NCI-H524 treated with DMSO at 0.1 percent for 48 hours (cell line): ENCODE measurements around the gene GDI1.

ENCODE experiments used
- DNase-seq: peaks from one replicate; lab custom pipeline; 2025; lab: John Stamatoyannopoulos, UW

GDI1 gene

DNA sequence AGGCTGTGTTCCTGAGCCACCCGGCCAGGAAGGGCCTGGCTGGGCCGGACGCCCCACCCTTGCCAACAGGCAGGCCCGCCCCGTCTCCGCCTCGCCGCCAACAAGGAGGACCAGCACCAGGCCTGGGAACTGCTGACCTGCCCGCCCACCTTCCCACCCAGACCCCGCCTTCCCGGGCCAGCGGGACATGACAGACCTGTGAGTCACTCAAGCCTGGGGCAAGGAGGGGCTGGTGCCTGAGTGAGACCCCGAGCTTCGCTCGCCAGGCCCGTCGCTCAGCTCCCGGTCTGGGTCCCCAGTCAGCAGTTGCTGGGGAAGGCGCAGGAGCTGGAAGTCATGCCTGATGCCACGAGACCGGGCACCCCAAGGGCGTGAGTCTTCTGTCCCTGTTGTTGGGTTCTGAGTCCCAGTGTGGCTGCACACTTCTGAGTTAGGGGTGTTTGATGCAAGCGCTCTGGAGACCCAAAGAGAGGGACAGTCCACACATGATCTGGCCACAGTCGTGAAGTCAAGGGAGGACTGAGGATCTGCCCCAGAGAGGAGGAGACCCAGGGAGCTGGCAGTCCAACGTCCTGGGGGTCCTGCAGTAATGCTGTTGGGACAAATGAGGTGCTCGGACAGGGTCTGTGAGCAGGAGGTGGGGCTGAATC, 27.6 kb upstream of the GDI1 start, which contains the start of gene DNASE1L1:
Gene DNASE1L1, minus strand, starts transcription at position 33 of the 650 bp plus-strand sequence. CDS start 3,686 bp downstream, outside the sequence.
- no peak for DNase-seq

DNA sequence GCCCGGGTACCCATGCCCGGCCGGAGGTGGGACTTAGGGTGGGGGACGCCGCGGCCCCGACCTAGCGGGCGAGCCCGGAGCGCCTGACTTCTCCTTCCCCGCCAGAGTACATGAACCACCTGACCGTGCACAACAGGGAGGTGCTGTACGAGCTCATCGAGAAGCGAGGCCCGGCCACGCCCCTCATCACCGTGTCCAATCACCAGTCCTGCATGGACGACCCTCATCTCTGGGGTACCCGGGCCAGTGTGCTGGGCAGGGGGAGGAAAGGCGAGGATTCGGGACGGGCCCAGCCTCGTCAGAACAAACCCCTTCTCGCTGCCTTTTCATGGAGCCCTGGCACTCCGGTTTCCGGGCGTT, 25.0 kb upstream of the GDI1 start:
- no peak for DNase-seq

- no peak for DNase-seq
Observed at GRCh38 chrX:154412468-154412867, 24.5 kb upstream of the GDI1 start.

DNA sequence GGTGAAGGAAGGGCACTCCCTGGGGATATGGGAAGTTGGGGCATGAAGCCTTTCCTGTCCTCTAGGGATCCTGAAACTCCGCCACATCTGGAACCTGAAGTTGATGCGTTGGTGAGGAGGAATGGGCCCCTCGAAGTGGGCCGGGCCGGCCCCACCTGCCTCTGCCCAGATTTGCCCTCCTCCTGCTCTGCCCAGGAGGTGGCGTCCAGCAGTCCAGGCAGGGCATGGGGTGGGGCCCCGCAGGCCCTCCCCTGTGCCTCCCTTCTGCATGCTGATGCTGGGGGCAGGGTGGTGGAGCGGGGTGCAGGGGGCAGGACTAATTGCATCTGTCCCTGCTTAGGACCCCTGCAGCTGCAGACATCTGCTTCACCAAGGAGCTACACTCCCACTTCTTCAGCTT, 23.8 kb upstream of the GDI1 start:
- DNase-seq, result no peak

DNA sequence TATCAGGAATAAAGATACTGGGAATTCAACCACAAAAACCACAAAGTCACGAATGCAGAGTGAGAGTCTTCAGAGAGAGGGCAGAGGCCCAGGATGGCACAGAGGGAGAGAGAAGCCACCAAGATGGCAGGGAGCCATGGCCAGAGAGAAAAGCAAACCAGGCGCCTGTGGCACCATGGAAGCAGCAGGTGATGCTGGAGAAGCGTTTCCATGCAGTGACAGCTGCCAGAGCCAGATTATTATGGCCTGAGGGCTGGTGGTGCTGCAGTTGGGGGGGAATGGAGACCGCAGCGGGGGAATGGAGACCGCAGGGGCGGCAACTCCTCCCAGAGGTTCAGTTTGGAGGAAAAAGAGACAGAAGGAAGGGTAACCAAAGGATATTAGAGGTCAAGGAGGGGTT, 19.8 kb upstream of the GDI1 start:
- DNase-seq, result no peak

DNA sequence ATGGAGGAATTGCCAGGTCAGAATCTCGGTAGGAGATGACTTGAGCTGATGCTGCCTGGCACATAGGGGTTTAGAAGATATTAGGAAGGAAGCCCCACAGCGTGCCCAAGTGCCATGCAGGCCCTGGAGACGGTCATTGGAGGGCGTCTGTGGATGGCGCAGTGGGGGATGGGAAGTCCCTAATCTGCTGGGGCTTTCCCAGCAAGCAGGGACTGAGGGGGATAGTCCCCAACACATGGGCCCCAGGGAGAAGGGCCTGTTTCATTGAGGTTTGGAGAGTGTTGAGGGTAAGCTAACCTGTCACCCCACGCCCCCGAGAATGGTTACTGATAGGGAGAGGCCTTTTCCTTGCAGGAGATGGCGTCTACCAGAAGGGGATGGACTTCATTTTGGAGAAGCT, 17.8 kb upstream of the GDI1 start:
- no peak for DNase-seq

DNA sequence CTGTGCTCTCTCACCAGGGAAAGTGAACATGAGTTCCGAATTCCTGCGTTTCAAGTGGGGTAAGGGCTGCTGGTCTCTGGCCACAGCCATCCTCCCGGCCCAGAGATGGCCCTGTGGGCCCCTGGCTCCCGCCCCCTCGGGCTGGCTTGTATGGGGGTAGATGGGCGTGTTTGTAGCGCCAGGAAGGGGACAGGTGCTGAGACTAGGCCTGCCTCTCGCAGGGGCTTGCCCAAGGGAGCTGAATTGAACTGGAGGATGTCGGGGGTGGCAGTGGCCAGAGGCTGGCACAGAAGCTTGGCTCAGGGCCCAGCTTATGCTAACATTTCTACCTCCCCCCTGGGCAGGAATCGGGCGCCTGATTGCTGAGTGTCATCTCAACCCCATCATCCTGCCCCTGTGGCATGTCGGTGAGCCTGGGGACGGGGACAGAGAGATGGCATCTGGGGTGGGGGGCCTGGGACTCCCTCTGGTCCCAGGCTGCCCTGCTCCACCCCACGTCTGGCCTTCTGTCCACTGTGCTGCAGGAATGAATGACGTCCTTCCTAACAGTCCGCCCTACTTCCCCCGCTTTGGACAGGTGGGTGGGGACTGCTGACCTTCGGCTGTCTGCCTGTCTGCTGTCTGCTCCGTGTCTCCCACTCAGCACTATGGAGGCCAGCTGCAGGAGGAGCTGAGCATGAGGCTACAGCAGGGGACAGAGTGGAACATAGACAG, 17.1 kb upstream of the GDI1 start:
- no peak for DNase-seq

DNA sequence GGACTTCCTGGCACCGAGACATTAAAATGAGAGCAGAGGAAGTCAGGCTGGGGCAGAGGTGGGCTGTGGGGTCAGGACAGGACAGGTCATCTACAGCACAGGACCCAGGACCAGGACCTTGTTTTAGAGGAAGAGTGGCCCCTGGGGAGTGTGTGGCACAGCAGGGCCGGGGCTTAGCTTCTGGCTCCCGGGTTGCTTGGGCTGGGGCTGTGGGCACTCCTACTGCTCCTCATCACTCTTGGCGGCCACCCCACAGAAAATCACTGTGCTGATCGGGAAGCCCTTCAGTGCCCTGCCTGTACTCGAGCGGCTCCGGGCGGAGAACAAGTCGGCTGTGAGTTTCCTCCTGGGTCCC, 16.6 kb upstream of the GDI1 start:
- no peak for DNase-seq

DNA sequence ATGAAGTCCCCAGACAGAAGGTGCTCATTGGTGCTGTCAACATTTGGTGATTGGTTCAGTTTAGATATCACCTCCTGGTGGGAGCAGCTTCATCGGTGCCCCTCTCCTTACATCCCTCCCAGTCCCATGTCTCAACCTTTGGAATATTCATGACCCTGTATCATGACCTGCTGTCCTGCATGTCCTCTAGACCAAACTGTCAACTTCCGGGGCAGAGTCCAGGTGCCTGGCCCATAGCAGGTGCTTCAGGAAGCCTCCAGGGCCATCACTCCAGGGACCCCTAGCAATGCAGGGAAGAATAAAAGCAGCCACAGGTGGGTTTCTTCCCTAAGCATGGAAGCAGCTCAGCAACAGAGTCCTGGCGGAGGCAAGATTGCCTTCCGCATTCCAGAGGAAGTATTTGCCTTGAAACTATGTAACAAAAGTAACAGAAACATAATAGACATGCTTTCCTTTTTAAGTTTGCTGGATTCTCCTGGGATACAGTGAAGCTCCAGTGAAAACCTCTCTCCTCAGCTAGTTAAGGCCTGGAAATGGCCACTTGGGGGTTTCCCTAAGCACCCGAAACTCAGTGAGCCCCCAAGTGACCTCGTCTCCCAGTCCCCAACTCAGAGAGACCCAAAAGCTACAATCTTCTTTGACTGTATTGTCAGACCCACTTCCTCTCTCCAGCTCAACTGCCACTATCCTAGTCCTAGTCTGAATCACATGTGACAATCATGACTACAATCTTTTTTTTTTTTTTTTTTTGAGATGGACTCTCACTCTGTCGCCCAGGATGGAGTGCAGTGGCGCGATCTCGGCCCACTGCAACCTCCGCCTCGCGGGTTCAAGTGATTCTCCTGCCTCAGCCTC, 9.8 kb upstream of the GDI1 start:
- no peak for DNase-seq

DNA sequence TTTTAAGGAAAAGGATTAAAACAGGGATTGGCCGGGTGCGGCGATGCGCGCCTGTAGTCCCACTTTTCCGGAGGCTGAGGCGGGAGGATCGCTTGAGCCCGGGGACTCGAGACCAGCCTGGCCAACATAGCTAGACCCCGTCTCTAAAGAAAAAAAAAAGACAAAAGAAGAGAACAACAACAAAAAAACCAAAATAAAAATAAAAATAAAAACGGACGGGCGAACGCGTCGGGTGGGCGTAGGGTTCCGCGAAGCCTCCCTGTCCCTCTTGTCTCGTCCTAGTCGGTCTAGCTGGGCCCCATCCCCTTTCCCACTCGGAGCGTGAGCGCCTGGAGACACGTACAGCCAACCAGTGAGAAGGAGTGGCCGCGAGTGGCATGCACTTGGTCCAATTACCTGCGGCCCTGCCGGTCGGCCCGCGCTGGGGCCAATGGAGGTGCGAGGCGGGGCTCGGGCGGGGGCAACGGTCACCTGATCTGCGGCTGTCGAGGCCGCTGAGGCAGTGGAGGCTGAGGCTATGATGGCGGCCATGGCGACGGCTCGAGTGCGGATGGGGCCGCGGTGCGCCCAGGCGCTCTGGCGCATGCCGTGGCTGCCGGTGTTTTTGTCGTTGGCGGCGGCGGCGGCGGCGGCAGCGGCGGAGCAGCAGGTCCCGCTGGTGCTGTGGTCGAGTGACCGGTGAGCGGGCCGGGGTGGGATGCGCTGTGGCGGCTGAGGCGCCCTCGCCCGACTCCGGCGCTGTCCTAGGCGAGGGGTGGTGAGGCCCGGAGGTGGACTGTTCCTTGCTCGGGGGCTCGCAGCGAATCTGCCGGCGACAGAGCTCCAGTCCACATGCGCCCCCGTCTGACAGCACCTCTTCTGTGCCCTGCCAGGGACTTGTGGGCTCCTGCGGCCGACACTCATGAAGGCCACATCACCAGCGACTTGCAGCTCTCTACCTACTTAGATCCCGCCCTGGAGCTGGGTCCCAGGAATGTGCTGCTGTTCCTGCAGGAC, 8.5 kb upstream of the GDI1 start, which contains the start of gene ATP6AP1:
Gene ATP6AP1, plus strand, starts transcription at position 502 of the 996 bp plus-strand sequence. Its CDS starts 16 bp downstream, at position 518.
- peak; percentile 62 for DNase-seq

GRCh38 chrX:154429711-154430110, 7.2 kb upstream of the GDI1 start:
- DNase-seq, result no peak

DNA sequence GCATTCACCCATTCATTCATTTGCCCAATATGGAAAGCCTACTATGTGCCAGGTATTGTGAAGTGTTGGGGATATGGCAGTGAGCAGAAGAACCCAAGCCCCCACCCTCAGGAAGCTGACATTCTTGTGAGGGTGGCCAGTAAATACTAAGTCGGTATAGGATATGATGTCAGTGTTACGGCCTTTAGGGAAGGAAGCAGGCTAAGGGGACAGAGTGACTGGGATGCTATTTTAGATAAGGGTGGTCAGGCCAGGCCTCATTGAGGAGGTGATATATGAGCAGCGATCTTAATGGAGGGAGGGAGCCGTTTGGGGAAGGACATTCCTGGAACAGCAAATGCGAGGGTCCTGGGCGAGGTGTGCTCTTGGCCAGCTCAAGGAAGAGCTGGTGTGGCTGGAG, 6.5 kb upstream of the GDI1 start:
- no peak for DNase-seq

DNA sequence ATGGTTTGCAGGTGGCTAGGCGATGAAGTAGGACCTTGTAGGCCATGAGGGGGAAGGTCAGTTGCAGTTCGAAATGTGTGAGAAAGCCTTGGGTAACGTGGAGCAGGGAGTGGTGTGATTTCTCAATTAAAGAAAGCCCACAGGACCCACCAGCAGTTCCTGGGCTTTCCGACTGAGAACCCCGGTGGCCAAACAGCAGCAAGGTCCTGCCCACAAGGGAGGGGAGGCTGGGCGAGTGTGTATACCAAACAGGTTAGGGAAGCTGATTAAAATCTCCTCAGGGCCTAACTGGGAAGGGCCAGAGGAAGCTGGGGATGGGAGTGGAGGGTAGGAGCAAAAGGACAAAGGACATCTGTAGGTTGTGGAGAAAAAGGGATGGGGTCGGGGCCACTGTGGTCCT, 6.0 kb upstream of the GDI1 start:
- DNase-seq, result no peak

DNA sequence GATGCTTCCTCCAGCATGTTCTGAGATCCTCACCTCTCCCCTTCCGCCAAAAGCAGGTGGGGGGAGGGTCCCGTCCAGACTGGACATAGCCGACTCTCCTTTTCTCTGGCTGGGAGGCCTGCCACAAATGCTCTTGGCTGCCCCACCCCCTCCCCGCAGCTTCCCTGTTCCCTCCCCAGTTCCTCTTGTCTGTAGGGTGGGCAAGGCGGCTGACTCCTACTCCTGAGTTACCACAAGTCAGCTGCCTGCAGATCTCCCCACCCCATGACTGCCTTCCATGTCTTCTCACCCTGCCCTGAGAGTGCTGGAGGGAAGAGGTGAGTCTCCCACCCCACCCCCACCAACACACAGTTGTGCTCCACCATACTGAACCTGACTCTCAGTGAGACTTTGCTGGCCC, 5.6 kb upstream of the GDI1 start:
- DNase-seq, result no peak

DNA sequence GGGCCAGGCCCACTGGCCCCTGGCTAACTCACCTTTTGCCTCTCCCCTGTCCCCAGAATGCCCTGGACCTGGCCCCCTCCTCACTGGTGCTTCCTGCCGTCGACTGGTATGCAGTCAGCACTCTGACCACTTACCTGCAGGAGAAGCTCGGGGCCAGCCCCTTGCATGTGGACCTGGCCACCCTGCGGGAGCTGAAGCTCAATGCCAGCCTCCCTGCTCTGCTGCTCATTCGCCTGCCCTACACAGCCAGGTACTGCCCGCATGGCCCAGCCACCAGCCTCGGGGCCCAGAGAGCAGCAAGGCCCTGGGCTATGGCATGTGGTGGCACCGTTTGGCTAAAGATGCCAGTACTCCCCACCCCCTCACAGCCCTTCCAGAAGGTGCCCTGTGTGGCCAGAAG, 4.7 kb upstream of the GDI1 start:
- no peak for DNase-seq

- DNase-seq, result no peak
Observed at GRCh38 chrX:154433605-154434004, 3.3 kb upstream of the GDI1 start.

GRCh38 chrX:154434394-154435168, 2.4 kb upstream of the GDI1 start:
- no peak for DNase-seq

DNA sequence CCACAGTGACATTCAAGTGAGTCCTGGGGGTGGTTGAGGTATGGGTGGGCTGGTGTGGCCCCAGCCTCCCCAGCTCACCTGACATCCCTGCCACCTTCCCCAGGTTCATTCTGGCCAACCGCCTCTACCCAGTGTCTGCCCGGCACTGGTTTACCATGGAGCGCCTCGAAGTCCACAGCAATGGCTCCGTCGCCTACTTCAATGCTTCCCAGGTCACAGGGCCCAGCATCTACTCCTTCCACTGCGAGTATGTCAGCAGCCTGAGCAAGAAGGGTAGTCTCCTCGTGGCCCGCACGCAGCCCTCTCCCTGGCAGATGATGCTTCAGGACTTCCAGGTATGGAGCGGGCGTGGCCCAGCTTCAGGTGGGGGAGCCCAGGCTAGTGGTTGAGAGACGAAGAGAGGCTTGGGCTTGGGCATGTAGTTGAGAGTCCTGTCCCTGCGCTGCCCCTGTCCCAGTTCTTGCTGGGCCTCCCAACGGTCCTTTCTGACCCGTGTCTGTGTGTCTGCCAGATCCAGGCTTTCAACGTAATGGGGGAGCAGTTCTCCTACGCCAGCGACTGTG, 1.7 kb upstream of the GDI1 start:
- DNase-seq, result no peak

DNA sequence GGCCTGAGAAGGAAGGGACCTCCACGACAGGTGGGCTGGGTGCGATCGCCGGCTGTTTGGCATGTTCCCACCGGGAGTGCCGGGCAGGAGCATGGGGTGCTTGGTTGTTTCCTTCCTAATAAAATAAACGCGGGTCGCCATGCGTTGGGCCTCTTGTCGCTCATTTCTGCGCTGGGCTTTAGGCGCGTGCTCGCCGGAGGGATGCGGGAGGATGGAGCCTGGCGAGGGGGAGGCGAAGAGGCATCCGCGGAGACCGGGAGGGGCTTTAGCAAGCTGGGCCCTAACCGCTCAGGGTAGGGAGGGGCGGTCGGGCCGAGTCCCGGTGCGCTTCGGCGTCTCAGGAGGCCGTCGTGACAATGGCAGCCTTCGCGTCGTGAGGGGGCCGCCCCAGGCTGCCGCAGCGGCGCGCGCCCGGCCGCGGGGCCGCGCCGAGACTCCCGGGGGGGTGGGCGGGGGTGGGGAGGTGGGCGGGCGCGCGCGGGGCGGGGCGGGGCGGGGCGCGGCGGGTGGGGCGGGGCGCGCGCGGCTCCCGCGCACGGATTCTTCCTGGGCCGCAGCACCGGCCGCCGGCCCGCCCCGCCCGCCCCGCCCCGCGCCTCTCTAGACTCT, 476 bp upstream of the GDI1 start:
- no peak for DNase-seq
